Fibroblast of skin of left biceps (primary cell): ENCODE data around the gene NEGR1.

ENCODE experiments used
- DNase-seq, 2 experiments: peaks; one replicate each; pipeline ENCODE4 v3.0.0-alpha.2; 2013; ENCODE audit warnings: low read depth in 2 of 2

Gene NEGR1

DNA sequence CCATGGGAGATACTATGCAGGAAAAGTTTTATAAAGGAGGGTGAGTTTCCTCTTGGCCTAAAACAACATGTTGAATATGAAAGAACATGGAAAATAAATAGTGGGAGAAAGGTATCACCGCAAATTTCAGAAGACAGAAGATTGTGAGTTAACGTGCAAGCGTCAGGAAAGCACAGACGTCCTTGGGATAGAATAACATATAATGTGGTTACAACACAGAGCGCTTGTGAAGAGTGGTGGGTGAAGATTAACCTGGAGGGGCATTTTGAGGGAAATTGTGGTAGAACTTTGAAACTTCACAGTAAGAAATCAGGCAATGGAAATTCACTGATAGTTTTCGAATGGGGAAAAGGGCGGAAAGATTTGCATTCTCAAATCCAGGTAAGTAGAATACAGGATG is 47.3 kb downstream of the NEGR1 start:
- DNase-seq = no peak

DNA sequence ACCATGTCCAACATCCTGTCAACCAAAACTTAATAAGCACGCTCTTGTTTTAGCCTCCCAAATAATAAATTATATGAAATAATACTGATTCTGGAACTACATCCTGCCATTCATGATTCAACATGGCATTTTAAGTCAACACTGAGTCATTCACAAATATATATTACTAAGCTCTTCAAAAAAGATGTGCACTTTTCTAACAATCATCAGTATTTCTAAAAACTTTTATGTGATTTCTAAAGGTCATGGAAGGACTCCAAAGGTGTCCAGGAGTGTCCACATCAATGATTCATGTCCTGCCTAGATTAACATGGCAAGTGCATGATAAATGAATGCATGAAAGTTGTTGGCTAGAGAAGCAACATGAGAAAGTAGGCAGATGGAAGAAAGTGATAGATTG is 51.6 kb downstream of the NEGR1 start:
- no peak for DNase-seq

DNA sequence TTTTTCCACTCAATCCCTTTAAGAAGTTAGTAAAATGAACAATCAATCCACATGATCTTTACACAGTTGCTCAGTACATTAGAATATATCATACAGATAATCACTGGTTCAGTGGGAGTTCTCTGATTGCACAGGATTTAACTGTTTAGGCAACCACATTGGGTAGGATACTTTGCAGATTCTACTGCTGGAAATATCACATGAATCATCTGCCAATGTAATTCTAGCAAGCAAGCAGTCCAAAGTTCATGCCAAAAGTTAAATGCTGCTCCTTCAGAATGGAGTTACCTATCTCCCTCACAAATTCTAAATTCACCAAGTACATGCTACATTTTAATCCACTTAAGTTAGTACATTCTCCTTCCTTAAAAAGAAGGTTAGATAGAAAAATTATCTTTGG is 52.4 kb downstream of the NEGR1 start:
- DNase-seq = no peak

DNA sequence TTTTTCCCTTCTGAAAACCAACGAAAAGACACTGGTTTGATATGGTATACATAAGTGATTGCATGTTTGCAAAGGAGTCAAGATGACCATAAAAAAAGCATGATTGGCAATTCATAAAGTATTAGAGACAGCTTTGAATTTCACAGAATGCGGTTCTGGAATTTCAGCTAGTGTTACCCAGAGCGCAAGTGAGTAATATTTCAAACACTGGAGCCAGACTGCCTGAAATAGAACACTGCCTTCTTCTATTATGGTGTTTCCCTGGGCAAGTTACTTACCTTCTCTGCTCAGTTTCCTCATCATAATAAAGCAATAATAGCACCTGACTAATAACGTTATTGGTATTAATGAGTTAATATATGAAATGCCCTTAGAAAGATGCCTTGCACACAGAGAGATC is 54.7 kb downstream of the NEGR1 start:
- DNase-seq = no peak

DNA sequence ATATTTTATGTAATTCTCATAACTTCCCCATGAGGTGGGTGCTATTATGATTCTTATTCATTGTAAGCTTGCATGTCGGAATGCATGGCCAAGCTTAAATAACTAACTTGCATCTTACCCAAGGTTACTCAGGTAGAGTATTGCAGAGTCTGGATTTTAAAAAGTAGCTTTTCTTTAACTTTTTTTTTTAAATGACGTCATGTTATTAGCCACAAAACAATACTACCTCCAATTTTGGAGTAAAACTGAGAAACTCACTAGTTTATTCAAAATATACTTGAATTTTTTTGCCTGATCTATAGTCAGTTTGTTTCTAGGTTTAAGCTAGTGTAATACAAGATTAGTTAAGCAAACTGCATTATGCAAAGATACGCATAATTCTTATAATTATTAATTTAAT is 57.8 kb downstream of the NEGR1 start:
- DNase-seq = no peak

DNA sequence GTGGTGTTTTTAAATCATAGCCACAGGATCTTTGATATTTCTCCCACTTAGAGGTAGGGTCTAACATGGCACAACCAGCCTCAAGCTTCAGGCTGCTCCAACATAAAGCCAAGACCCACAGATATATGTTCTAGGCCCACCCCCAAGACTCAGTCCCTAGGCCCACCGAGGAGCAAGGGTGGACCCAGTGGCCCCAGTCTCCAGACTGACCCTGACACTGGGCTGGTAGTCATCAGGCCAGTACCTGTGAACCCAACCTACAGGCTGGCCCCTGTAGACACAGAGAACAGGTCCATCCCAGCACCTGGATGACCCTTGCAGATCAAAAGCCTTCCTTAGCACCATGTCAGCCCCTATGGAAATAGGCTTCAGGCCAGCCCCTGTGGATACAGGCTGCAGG is 60.5 kb downstream of the NEGR1 start:
- DNase-seq = no peak

DNA sequence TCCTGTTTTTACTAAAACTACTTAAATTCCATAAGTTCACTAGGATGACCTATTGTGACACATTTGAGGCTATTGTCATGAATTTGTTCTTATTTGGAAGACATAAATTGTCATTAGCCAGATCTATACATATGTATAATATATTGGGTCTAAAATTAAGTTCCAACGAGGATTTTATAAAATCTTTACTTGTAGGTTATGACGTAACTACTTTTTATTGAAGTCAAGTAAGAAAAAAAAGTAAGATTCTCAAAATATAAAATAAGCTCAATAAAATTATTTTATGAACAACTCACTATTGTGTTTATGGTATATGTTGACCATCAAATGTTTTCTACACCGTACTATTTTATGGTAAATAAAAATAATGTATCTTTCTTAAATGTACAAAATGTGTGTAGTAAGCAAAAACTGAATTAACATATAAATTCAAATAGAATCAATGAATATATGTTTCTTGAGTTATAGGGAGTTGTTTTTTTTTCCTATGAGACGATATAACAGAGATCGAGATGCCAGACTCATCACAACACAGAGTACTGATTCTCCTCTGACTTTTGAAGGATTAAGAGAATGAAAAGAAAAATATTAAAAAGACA is 64.1 kb downstream of the NEGR1 start:
- no peak for DNase-seq

DNA sequence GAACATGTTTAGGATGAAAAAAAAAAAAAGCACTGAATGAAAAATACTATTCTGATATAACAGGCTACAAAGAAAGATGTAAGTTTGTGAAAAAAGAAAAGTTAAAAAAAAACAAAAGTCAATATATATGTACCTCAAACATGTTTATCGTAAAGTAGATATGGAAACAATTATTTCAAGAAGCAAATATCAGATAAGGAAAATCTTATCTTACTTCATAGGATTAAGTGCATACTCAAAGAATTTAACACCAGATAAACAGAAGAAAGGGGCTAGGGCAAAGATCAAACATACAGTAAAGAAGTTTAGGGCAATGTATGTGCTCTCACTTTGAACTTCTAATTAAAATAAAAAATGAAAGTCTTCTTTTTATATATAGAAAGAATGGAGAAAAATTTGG is 75.3 kb downstream of the NEGR1 start:
- DNase-seq = no peak

GRCh38 chr1:72202761-72203160 is 79.6 kb downstream of the NEGR1 start:
- DNase-seq = no peak

- no peak for DNase-seq
Observed at GRCh38 chr1:72197786-72198185, 84.6 kb downstream of the NEGR1 start.

GRCh38 chr1:72186733-72187307 is 95.5 kb downstream of the NEGR1 start:
- DNase-seq = peak; percentile 6 to 11

- no peak for DNase-seq
Observed at GRCh38 chr1:72184099-72184701, 98.1 kb downstream of the NEGR1 start.

DNA sequence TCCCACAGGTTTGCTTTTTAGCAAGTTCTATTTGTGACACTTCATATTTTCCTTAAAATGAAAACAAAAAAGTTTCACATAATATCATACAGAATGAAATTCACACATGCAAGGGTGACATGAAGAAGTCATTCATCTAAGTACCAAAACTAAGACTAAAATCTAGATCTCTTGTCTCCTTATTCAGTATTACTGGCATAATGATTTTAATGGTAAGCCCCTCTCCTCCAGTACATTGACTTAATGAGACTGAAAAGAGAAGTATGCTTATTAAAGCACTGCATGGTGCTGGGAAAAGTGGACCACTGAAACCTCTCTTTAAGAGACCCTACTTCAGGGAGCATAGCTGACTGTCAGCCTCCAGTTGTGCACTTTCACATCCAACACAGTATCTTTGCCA is 99.5 kb downstream of the NEGR1 start:
- no peak for DNase-seq

DNA sequence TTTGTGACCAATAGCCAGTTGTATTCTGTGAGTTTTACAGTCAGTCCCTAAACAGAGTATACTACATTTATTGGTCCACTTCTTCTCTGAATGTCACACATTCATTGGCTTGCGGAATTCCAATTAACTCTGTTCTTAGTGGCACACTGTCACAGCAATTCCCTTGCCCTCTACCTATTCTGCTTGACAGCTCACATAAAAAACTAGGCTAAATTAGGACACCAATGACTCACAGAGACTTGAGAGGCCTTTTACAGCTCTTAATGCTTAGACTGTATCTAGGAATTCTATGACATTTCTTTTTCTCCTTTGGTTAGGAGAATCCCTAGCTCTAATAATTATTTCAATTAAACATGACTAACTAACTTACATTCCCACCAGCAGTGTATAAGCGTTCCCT is 104.1 kb downstream of the NEGR1 start:
- DNase-seq = no peak

- DNase-seq = no peak
Observed at GRCh38 chr1:72177711-72178110, 104.6 kb downstream of the NEGR1 start.

DNA sequence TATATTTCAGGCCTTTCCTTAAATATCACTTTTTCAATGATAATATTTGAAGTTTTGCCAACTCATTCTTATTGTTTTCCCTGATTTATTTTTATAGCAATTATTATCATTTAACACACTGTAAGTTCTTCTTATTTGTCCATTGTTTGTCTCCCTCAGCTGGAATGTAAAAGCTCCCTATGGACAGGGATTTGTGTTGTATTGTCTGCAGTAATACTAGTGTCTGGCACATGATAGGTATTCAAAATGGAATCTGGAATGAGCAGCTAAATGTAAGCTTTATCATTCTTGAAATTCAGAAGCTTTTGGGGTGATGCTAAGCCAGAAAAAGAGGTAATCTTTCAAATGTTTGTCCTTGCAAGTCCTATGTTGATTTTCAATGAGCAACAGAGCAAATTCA is 112.1 kb downstream of the NEGR1 start:
- no peak for DNase-seq

GRCh38 chr1:72166426-72166825 is 115.9 kb downstream of the NEGR1 start:
- DNase-seq = no peak

- DNase-seq = no peak
Observed at GRCh38 chr1:72150508-72150907, 131.8 kb downstream of the NEGR1 start.

DNA sequence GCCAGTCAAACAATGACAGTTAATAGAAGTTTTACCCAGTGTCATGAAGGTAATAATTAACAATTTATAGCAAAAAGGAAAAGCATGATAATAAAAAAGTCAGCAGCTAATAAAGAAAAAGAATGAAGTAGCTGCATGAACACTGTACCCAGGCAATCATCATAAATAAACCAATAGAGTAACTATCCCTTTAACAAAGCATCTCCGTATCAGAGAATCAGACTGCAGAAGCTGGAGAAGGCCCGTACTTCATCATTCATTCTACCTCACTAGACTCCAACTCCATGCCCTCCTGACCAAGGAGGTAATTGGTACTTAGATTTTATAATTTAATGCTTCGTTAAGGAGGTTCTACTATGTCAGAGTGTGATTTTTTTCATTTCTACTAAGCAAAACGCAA is 140.5 kb downstream of the NEGR1 start:
- no peak for DNase-seq

- DNase-seq = no peak
Observed at GRCh38 chr1:72140222-72140621, 142.1 kb downstream of the NEGR1 start.

GRCh38 chr1:72137656-72138055 is 144.7 kb downstream of the NEGR1 start:
- no peak for DNase-seq

GRCh38 chr1:72129869-72130268 is 152.5 kb downstream of the NEGR1 start:
- no peak for DNase-seq

DNA sequence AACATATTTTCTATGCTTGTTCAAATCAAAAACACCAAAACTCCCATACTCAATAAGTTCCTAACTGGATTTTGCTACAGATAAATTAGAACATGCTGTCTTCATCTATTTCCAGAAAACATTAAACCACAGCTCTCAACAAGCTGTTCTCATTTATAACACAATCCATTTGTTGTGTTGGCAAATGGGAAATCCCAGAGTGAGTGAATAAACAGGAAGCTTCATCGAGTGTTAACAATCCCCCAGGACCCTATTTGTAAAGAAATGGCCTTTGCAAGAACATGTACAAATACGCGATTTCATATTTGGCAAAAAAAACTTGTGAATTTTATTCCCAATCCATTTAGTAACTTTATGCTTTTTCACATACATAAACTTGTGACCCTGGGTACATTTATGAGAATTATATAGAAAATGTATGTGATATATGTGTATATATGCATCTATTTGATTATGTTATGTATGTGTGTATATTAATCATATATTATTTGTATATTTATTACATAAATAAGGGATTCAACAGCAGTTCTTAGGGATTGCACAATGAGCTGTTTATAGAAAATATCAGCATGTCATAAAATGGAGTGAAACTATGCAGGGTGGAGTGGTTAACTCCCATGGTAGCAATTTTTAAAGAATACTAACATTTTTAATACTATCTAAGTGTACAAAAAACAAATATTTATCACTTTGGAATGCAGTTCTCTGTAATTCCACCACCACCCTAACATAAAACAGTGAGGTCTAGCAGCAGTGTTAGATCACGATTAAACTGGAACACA is 160.0 kb downstream of the NEGR1 start:
- DNase-seq = peak; percentile 7 to 12
